Activated CD4-positive, alpha-beta T cell treated with anti-CD3 and anti-CD28 coated beads, Interleukin-2, amount 50 U/mL, for 1 hour (primary cell): ENCODE measurements around the gene FRAT2.
"Not testable (repeated sequence)": the region's sequence is repeated elsewhere in the genome, so short reads cannot be mapped to it uniquely, and the experiment has no call there.

Experiments
- DNase-seq: peaks from one replicate; pipeline ENCODE4 v3.0.0-alpha.2; 2020

FRAT2 gene

GRCh38 chr10:97321032-97321803 lies 13.3 kb downstream of the FRAT2 start:
- DNase-seq: peak; percentile 15

DNA sequence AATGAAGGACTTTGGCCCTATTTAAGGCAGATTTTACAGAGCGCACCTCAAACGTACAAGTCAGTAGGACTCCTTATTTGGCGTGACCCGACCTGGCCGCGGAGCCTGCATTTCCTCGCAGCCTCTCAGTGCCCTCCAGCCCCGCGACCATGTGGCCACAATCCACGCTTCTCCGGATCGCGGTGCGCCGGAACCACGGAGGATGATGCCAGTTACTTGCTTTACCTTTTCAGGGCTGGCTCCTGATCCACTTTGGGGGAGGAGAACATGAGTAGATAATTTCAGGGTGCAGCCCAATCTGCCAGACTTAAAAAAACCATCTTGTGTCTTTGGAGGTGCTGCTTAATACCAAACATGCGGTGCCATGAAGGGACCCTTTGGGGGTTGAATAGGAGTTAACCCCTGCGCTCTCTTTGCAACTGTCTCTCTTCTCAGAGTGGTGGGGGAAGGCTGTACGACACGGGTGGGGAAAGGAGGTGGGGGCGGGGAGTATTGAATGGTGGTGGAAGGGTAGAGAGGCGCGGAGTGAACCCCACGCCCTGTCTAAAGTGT lies 14.0 kb downstream of the FRAT2 start:
- DNase-seq: peak; percentile 18

DNA sequence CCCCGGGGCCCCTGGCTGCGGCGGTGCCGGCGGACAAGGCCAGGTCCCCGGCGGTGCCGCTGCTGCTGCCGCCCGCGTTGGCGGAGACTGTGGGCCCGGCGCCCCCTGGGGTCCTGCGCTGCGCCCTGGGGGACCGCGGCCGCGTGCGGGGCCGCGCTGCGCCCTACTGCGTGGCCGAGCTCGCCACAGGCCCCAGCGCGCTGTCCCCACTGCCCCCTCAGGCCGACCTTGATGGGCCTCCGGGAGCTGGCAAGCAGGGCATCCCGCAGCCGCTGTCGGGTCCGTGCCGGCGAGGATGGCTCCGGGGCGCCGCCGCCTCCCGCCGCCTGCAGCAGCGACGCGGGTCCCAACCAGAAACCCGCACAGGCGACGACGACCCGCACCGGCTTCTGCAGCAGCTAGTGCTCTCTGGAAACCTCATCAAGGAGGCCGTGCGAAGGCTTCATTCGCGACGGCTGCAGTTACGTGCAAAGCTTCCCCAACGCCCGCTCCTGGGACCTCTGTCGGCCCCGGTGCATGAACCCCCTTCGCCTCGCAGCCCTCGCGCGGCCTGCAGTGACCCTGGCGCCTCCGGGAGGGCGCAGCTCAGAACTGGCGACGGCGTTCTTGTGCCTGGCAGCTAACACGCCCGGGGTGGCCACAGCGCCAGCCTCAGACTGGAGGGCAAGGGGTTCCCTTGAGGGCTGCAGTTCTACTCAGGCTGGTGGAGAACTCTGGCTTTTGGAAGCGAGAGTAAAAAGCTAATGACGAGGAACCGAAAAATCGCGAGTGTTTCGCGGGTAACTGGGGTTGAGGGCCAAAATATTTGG lies 14.7 kb downstream of the FRAT2 start:
- DNase-seq: peak; percentile 64

- DNase-seq: peak; percentile 90
Observed at GRCh38 chr10:97318772-97319651, 15.5 kb downstream of the FRAT2 start, which contains the start of gene FRAT1. FRAT1 (plus strand) TSS chr10:97319271; CDS start chr10:97319454, 183 bp downstream.

DNA sequence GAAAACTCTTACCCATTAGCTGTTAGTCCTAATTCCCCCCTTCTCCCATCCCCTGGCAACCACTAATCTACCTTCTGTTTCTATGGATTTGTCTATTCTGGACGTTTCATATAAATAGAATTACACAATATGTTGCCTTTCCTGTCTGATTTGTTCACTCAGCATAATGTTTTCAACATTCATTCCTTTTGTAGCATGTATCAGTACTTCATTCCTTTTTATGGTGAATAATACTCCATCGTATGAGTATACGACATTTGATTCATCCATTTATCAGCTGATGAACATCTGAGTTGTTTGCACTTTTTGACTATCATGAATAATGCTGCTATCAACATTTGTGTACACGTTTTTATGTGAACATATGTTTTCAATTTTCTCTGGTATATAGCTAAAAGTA lies 19.9 kb downstream of the FRAT2 start:
- no peak for DNase-seq

DNA sequence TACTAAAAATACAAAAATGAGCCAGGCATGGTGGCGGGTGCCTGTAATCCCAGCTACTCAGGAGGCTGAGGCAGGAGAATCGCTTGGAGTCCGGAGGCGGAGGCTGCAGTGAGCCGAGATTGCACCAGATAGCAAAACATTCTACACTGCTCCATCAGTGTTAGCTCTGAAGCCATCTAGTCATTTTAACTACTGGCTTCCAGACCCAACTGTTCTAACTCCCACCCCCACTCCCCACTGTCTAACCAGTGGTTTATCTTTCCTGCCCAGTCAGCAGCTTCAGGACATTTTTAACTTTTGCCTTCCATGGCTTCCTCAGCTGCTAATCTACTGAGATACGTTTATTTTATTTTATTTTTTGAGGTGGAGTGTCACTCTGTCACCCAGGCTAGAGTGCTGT lies 21.6 kb downstream of the FRAT2 start:
- no peak for DNase-seq

DNA sequence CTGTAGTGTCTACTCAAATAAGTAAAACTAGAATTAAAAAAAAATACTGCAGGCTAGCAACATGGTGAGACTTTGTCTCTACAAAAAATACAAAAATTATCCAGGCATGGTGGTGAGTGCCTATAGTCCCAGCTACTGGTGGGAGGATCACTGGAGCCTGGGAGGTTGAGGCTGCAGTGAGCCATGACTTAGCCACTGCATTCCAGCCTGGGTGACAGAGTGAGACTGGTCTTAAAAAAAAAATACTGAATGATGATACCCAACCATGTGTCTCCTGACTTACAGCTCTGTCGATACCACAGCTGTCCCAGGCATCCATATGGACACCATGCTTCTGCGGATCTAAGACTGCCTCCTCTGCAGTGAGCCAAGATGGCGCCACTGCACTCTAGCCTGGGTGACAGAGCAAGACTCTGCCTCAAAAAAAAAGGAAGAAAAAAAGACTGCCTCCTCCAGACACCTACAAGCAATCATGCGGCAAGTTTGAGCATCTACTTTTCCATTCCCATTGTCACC lies 23.4 kb downstream of the FRAT2 start:
- DNase-seq: no peak

- DNase-seq: no peak
Observed at GRCh38 chr10:97307866-97308780, 26.4 kb downstream of the FRAT2 start.

- no peak for DNase-seq
Observed at GRCh38 chr10:97307441-97307840, 27.1 kb downstream of the FRAT2 start.

- DNase-seq: no peak
Observed at GRCh38 chr10:97302088-97302791, 32.3 kb downstream of the FRAT2 start.

DNA sequence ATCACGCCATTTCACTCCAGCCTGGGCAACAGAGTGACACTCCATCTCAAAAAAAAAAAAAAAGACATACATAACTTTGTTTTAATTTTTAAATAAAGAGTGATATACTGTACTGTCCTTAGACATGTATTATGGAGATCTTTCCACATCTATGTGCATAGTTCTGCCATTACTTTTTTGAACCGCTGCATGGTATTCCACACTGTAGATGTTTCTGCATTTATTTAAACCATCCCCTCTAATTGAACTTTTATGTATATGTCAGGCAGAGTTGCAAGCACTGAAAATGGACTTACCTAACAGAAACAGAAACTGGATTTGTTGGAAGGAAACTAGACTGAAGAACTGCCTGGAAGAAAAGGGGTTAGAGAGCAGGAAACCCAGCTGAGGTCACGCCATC lies 33.5 kb downstream of the FRAT2 start:
- DNase-seq: no peak

DNA sequence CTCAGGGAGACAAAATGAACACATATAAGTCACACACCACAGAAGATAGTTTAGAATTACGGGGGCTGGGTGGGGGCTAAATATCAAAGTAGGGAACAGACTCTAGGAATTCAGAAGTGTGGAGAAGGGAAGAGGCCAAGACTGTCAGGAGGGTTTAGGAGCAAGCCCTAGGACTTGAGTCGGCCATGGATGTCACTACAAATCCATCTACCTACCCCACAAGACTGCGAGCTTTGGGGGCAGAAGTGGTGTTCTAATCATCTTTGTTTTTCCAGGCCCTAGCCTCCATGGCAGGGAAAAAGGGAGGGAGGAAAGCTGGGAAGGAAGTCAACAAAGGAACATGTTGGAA lies 36.3 kb downstream of the FRAT2 start:
- DNase-seq: no peak

GRCh38 chr10:97297556-97298222 lies 36.8 kb downstream of the FRAT2 start:
- no peak for DNase-seq

- DNase-seq: no peak
Observed at GRCh38 chr10:97292862-97293198, 41.7 kb downstream of the FRAT2 start.

DNA sequence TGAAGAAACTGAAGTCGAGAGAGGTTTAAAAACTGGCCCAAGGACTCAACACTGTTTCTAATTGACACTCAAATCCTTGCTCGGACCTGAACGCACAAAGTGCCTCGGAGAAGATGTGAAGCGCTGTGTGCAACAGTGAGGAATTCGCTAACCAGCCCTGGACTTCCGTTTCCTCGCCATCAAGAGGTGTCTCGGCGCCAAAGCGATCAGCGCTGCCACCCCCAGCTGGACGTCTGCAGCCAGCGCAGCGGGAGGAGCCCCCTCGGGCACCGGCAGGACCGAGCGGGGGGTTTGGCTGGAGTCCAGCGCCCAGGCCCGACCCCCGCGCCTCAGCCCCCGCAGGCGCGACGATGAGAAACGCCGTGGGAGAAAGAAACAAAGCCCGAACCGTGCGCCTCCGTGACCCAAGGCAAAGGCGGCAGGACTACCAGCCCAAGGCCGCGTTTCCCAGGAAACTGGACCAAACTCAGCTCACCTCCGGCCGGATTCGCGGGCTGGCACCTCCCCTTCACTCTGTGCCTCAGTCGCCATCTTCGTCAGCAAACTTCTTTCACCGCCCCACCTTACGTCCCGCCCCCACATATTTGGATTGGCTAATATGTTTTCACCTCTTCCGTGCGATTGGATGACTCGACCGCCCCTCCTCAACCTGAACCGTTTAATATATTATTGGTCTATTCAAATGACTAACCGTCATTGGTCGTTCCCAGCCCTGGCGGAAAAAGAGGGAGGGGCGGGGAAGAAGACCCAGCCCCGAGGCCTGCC lies 42.2 kb downstream of the FRAT2 start, which contains the start of gene ARHGAP19:
Gene ARHGAP19 (minus strand): TSS at position 541 of the 765 bp plus-strand sequence. CDS start 10 bp downstream, at position 531.
- DNase-seq: peak; percentile 90

GRCh38 chr10:97291357-97292096 lies 43.0 kb downstream of the FRAT2 start:
- no peak for DNase-seq

GRCh38 chr10:97290576-97291356 lies 43.8 kb downstream of the FRAT2 start:
- not testable (repeated sequence) for DNase-seq

DNA sequence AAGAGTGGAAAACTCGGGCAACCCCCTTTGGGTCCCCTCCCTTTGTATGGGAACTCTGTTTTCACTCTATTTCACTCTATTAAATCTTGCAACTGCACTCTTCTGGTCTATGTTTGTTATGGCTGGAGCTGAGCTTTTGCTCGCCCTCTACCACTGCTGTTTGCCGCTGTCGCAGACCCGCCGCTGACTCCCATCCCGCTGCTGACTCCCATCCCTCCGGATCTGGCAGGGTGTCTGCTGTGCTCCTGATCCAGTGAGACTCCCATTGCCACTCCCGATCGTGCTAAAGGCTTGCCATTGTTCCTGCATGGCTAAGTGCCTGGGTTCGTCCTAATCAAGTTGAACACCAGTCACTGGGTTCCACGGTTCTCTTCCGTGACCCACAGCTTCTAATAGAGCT lies 44.5 kb downstream of the FRAT2 start:
- DNase-seq: not testable (repeated sequence)
